ENCODE measurements around the gene COL4A2.
"Not testable (repeated sequence)": the region's sequence is repeated elsewhere in the genome, so short reads cannot be mapped to it uniquely, and the experiment has no call there.

The COL4A2 gene

DNA sequence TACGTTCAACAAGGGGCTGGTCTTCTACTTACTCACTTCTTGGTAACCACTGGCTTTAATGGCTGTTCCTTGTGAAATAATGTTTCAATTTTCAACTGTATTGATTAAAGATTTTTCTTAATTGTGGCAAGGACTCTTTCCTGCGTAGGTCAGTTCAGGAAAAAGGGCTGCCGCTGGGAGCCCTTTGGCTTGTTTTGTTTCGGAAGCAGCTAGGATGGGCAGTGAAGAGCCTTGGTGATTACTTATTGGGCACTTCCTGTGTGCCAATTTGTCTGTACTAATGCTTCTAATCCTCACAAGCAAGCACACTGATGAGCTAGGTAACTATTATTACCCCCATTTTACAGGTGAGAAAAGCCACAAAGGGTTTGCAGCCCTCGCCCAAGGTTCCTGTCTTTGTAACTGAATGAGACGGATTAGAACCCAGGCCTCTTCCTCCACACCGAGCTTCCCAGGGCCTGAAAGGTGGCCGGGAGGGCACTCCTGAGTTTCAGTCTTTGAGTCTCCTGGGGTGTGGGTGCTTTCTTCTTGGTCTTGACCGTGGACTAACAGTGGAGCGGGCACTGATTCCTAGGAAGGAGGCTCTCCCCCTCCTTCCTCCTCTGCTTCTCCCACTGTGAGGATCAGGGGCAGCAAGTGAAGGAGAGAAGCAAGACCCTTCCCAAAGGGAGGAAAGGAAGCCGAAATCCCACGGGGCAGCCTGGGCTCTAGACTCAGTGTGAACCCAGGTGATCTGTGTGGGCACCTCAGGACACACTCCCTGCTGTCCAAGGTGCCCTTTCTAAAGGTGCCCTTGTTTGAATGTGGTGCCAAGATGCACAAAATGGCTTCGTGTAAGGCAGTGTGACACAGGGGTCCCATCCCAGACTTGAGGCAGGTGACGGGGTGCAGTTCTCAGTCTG, 3.7 kb downstream of the COL4A2 start:
- Histone ChIP-seq H3K4me2 (ENCODE audit: low read length) (peak overlapping the region; percentile 52), H3K9ac (ENCODE audit: low read depth, low read length) (no peak overlapping the region), H3K36me3 (ENCODE audit: insufficient read depth, low read length) (peaks cover 31% of the 10 kb centered on the region), H3K4me1 (ENCODE audit: control insufficient read depth, insufficient read depth, low read length) (peaks cover 44% of the 10 kb centered on the region), H3K4me3 (ENCODE audit: low read length) (no peak overlapping the region), H3K27me3 (ENCODE audit: control insufficient read depth, insufficient read depth, low read length) (no peaks in the 10 kb centered on the region), H3K9me3 (replicated peaks; ENCODE audit: low read length) (no peaks in the 10 kb centered on the region)

DNA sequence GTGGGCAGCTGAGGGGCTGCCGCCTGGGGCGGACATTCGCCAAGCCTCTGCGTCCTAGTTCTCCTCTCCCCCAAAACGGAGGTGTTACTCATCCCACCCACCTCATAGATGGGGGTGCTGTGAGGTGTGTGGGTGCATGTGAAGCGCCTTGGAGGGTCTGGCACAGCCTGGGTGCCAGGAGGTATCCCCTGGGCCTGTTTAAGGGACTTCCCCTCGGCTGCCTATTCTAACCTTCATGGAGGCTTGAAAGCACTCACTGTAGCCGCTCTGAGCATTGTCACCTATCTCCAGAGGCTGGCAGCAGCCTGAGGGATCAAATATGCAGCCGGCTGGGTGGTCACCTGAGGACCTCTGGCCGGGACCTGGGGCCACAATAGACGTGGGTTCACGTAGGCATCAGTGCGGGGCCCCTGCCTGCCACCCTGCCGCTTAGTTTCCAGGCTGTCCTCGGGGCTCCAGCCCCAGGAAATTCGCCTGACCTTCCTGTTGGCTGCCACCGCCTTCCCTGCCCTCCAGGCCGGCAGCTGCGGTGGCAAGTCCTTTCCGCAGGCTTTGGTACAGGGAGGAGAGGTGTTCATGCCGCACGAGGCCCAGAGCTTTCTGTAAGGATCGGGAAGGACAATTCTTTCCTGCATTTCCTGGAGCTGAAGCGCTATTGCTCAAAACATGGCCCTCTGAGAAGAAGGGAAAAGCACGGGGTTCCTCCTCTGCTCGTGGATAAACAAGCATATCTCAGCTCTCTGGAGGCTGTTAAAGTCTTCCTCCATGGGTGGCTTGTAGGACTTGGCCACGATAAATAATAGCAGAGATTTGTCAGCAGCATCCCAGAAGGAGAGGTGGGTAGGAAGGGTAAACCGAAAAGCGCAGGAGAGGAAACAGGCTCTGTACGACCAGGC, 4.6 kb downstream of the COL4A2 start:
- H3K4me2 ChIP-seq (ENCODE audit: low read length) = peak overlapping the region; percentile 52
- no peaks in the 10 kb centered on the region for H3K27me3 ChIP-seq (ENCODE audit: control insufficient read depth, insufficient read depth, low read length)
- H3K9ac ChIP-seq (ENCODE audit: low read depth, low read length) = peak overlapping the region; percentile 18
- H3K9me3 ChIP-seq (replicated peaks; ENCODE audit: low read length) = no peaks in the 10 kb centered on the region
- peaks cover 35% of the 10 kb centered on the region for H3K36me3 ChIP-seq (ENCODE audit: insufficient read depth, low read length)
- peaks cover 44% of the 10 kb centered on the region for H3K4me1 ChIP-seq (ENCODE audit: control insufficient read depth, insufficient read depth, low read length)
- H3K4me3 ChIP-seq (ENCODE audit: low read length) = no peak overlapping the region

DNA sequence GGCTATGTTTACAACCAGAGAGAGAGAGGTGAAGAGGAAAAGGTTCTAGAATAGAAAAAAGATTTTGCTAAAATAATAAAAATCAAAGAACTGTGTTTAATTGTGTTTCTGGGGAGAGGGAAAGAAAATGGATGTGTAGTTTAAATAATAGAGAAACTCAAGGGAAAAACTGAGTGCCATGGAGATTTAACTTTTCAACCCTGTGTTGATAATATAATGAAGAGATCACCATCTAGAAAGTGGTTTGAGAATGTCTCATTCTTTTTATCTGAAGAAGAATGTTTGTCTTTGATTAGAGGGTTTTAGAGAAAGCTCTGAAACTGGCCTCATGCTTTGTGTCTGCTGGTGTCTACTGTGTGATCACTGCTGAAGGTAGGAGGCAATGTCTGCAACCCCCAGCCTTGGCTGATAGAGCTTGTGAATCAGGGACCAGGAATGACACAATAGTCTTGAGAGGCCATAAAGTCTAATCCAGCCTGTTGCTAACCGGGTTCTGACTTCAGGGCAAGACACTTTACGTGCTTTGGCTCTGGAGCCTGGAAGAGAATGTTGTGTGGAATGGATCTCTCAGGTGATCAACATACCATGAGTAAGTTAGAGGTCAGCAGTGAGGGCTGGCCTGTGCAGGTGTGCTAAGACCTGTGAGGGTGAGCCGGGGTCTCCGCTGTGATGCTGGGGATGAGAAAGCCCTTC, 5.4 kb downstream of the COL4A2 start:
- Histone ChIP-seq H3K9me3 (replicated peaks; ENCODE audit: low read length) (no peaks in the 10 kb centered on the region), H3K4me2 (ENCODE audit: low read length) (peak overlapping the region; percentile 52), H3K27me3 (ENCODE audit: control insufficient read depth, insufficient read depth, low read length) (no peaks in the 10 kb centered on the region), H3K4me3 (ENCODE audit: low read length) (no peak overlapping the region), H3K36me3 (ENCODE audit: insufficient read depth, low read length) (peaks cover 43% of the 10 kb centered on the region), H3K4me1 (ENCODE audit: control insufficient read depth, insufficient read depth, low read length) (peaks cover 44% of the 10 kb centered on the region), H3K9ac (ENCODE audit: low read depth, low read length) (peak overlapping the region; percentile 18)

DNA sequence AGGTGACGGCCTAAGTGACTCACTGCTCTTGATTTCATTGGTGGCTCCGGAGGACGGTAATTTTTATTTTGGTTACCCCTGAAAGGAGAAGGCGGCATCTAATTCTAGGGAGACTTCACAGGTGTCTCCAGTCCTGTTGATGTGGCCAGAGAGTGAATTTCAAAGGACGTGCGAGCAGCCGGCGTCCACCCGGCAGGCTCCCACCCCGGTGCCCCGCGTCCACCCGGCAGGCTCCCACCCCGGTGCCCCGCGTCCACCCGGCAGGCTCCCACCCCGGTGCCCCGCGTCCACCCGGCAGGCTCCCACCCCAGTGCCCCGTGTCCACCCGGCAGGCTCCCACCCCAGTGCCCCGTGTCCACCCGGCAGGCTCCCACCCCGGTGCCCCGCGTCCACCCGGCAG, 6.2 kb downstream of the COL4A2 start:
- H3K27me3 ChIP-seq (ENCODE audit: control insufficient read depth, insufficient read depth, low read length); H3K9me3 ChIP-seq (replicated peaks; ENCODE audit: low read length); H3K4me3 ChIP-seq (ENCODE audit: low read length); H3K9ac ChIP-seq (ENCODE audit: low read depth, low read length): not testable (repeated sequence)
- Histone ChIP-seq H3K4me2 (ENCODE audit: low read length) (peak overlapping the region; percentile 52), H3K4me1 (ENCODE audit: control insufficient read depth, insufficient read depth, low read length) (peaks cover 44% of the 10 kb centered on the region), H3K36me3 (ENCODE audit: insufficient read depth, low read length) (peaks cover 49% of the 10 kb centered on the region)

DNA sequence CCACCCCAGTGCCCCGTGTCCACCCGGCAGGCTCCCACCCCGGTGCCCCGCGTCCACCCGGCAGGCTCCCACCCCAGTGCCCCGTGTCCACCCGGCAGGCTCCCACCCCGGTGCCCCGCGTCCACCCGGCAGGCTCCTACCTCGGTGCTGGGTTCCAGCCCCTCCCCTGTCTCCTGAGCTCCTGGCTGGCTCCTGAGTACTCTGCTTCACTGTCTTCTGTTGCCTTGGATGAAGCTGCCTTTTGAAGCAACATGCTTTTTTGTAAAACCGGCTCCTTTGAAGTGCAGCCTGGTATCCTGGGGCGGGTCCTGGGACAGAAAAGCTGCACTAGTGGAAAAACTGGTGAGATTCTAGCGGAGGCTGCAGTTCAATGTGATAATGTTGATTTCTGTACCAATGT, 6.6 kb downstream of the COL4A2 start:
- H3K9ac ChIP-seq (ENCODE audit: low read depth, low read length); H3K9me3 ChIP-seq (replicated peaks; ENCODE audit: low read length); H3K4me2 ChIP-seq (ENCODE audit: low read length); H3K4me3 ChIP-seq (ENCODE audit: low read length); H3K27me3 ChIP-seq (ENCODE audit: control insufficient read depth, insufficient read depth, low read length): not testable (repeated sequence)
- peaks cover 44% of the 10 kb centered on the region for H3K4me1 ChIP-seq (ENCODE audit: control insufficient read depth, insufficient read depth, low read length)
- peaks cover 51% of the 10 kb centered on the region for H3K36me3 ChIP-seq (ENCODE audit: insufficient read depth, low read length)

DNA sequence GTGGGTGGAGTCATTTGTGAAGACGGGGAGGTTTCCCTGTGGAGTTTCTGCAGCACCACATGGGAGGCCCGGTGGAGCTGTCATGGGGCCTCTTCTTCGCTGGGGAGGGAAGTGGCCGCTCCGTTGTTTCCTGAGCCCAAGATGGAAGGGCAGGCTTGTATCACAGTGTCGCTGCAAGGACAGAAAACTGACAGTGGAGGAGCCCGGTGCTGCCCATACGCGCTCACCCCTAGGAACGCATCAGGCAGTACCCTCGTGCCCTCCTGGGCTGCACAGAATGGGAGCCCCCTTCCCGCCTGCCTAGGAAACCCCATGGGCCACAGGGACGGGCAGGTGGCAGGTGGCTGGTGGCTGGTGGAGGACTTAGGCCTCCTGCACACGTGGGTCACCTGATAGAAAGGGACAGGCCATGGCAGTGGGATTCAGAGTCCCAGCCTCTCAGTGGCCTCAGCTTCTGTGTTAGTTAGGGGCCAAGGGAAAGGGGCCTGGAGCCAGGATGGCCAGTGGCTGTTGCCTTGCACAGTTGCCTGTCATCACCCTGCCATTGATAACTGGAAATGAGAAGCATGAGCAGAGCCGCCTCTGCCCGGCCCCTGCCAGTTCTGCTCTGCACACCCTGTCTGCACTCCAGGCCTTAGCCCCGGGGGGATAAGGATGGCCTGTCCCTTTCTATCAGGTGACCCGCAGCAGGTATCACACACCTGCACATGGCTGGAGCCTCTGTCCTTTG, 7.6 kb downstream of the COL4A2 start:
- H3K4me1 ChIP-seq (ENCODE audit: control insufficient read depth, insufficient read depth, low read length) = peaks cover 44% of the 10 kb centered on the region

DNA sequence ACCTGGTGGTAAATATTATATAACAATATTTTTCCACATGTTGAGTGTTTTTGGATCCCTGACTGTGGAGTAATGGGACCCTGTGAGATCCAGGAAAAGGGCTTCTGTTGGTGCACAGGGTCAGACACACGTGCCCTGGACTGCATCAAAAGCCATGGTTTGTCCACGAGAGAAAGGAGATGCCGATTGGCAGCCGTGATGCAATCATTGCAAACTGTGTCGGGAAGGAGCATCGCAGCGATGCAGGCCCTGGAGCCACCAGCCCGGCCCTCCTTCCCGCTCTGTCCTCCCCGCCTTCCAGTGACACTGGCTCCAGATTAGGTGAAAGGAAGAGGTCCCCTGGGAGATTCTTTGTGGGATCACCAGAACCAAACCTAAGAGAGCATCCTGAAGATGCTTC, 9.1 kb downstream of the COL4A2 start:
- H3K4me3 ChIP-seq (ENCODE audit: low read length) = no peak overlapping the region
- H3K9ac ChIP-seq (ENCODE audit: low read depth, low read length) = no peak overlapping the region
- H3K27me3 ChIP-seq (ENCODE audit: control insufficient read depth, insufficient read depth, low read length) = no peaks in the 10 kb centered on the region
- no peak overlapping the region for H3K4me2 ChIP-seq (ENCODE audit: low read length)
- H3K4me1 ChIP-seq (ENCODE audit: control insufficient read depth, insufficient read depth, low read length) = peaks cover 42% of the 10 kb centered on the region
- H3K36me3 ChIP-seq (ENCODE audit: insufficient read depth, low read length) = peaks cover 42% of the 10 kb centered on the region
- H3K9me3 ChIP-seq (replicated peaks; ENCODE audit: low read length) = no peaks in the 10 kb centered on the region

More for the DNA sequence above, 7.6 kb downstream of the COL4A2 start:
- Histone ChIP-seq H3K36me3 (ENCODE audit: insufficient read depth, low read length) (peaks cover 51% of the 10 kb centered on the region), H3K4me2 (ENCODE audit: low read length) (no peak overlapping the region), H3K27me3 (ENCODE audit: control insufficient read depth, insufficient read depth, low read length) (no peaks in the 10 kb centered on the region), H3K9ac (ENCODE audit: low read depth, low read length) (no peak overlapping the region), H3K4me3 (ENCODE audit: low read length) (no peak overlapping the region), H3K9me3 (replicated peaks; ENCODE audit: low read length) (no peaks in the 10 kb centered on the region)

DNA sequence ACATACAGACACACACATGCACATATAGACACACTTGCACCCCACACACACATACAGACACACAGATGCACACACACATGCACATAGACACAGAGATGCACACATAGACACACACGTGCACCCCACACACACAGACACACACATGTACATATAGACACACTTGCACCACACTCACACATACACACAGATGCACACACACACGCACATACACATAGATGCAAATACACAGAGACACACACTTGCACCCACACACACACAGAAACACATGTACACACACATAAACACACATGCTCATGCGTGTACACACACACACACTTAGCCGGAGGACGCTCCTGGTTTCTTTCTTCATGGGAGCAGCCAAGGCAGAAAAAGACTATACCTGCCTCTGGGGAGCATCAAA, 10.0 kb downstream of the COL4A2 start:
- Histone ChIP-seq H3K9ac (ENCODE audit: low read depth, low read length) (no peak overlapping the region), H3K4me1 (ENCODE audit: control insufficient read depth, insufficient read depth, low read length) (peaks cover 35% of the 10 kb centered on the region), H3K9me3 (replicated peaks; ENCODE audit: low read length) (no peaks in the 10 kb centered on the region), H3K4me3 (ENCODE audit: low read length) (no peak overlapping the region), H3K4me2 (ENCODE audit: low read length) (no peak overlapping the region), H3K27me3 (ENCODE audit: control insufficient read depth, insufficient read depth, low read length) (no peaks in the 10 kb centered on the region), H3K36me3 (ENCODE audit: insufficient read depth, low read length) (peaks cover 35% of the 10 kb centered on the region)

DNA sequence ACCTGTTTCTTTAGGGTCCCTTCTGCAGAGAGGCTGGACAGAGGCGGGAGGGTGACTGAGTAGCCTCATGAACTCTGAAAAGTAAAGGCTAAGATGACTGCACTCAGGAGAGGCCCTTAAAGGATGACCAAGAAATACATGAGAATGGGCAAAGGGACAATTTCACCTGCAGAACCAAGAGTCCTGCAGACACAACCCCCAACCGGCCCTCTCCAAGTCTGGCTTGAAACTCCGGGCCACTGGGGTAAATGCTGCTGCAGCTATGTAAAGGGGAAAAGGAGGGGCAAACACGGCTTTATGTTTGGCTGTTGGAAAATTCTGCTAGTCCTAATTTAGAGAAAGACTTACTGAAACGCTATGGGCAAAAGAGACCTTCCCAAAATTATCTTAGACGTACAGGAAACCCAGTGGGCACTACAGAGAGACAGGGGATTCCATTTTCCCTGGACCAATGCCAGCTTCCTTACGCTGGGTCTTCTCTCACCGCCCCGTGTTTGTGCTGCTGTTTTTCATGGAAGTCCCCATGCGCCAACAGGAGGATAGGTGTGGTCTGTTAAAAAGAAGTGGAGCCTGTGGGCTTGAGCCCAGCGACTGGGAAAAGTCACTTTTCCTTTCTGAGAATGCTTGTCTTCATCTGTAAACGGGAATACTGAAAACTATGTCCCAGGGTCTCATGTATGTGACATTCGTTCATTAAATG, 10.6 kb downstream of the COL4A2 start:
- H3K9me3 ChIP-seq (replicated peaks; ENCODE audit: low read length) = no peaks in the 10 kb centered on the region
- H3K27me3 ChIP-seq (ENCODE audit: control insufficient read depth, insufficient read depth, low read length) = no peaks in the 10 kb centered on the region
- no peak overlapping the region for H3K9ac ChIP-seq (ENCODE audit: low read depth, low read length)
- H3K4me2 ChIP-seq (ENCODE audit: low read length) = no peak overlapping the region
- H3K4me1 ChIP-seq (ENCODE audit: control insufficient read depth, insufficient read depth, low read length) = peaks cover 35% of the 10 kb centered on the region
- H3K36me3 ChIP-seq (ENCODE audit: insufficient read depth, low read length) = peaks cover 35% of the 10 kb centered on the region
- H3K4me3 ChIP-seq (ENCODE audit: low read length) = no peak overlapping the region

DNA sequence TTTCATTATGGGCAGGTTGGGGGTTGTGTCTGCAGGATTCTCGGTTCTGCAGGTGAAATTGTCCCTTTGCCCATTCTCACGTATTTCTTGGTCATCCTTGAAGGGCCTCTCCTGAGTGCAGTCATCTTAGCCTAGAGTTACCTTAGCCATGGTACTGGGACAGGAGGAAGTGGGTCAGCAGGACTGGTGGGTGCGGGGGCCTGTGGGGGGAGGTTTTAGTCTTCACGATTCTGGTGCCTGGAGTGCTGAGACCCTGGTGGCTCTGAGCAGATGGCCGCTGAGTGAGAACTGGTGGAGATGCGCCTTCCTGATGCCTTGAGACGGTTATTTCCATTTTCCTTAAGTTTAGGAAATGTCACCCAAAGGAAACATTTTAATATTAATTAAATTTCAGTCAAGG, 11.8 kb downstream of the COL4A2 start:
- Histone ChIP-seq H3K36me3 (ENCODE audit: insufficient read depth, low read length) (peaks cover 30% of the 10 kb centered on the region), H3K4me1 (ENCODE audit: control insufficient read depth, insufficient read depth, low read length) (peaks cover 43% of the 10 kb centered on the region), H3K4me2 (ENCODE audit: low read length) (no peak overlapping the region)

More for the DNA sequence above, 11.8 kb downstream of the COL4A2 start:
- H3K27me3 ChIP-seq (ENCODE audit: control insufficient read depth, insufficient read depth, low read length) = no peaks in the 10 kb centered on the region
- no peak overlapping the region for H3K4me3 ChIP-seq (ENCODE audit: low read length)
- H3K9me3 ChIP-seq (replicated peaks; ENCODE audit: low read length) = no peaks in the 10 kb centered on the region
- H3K9ac ChIP-seq (ENCODE audit: low read depth, low read length) = no peak overlapping the region

All from skeletal muscle satellite cell (primary cell).